Large intestine (tissue), 12 donors: Measurements from ENCODE around the gene ZNF680. TPM values are rescaled to one million over a fixed set of nuclear protein-coding genes. Genes with fewer than 3 reads are reported as not detected.
A peak's percentile ranks its signal among the peaks of the same experiment; 100 is the strongest.

Experiments used
- DNase-seq, 2 donors: peaks; one replicate each; pipeline versions ENCODE4 v3.0.0 to v3.0.0-alpha.2; 2013
- H3K27ac ChIP-seq: one replicate; pipeline ENCODE4 v1.5.1; 2013; ENCODE audit warnings: low read length
- H3K27me3 ChIP-seq: 2 replicates; pipeline ENCODE4 v1.6.1; 2013; ENCODE audit warnings: low read length; ENCODE audit not compliant: control insufficient read depth, insufficient read depth
- H3K36me3 ChIP-seq: 2 replicates; pipeline ENCODE4 v1.6.1; 2013; ENCODE audit warnings: low read length; ENCODE audit not compliant: control insufficient read depth, insufficient read depth
- H3K4me1 ChIP-seq: one replicate; pipeline ENCODE4 v1.6.1; 2013; ENCODE audit warnings: low read length; ENCODE audit not compliant: control insufficient read depth, insufficient read depth
- H3K4me3 ChIP-seq: one replicate; pipeline ENCODE4 v1.5.1; 2013; ENCODE audit warnings: low read length
- H3K9me3 ChIP-seq: one replicate; pipeline ENCODE4 v1.6.1; 2013; ENCODE audit warnings: mild to moderate bottlenecking, low read depth, low read length, moderate library complexity; ENCODE audit not compliant: control insufficient read depth
- WGBS: methylation state at CpG from one replicate; pipeline ENCODE4 v1.1.5; 2013; ENCODE audit warnings: low lambda C conversion rate; ENCODE audit not compliant: insufficient coverage; 5-methylcytosine and 5-hydroxymethylcytosine counted together
- long read RNA-seq, 11 donors: transcript quantifications; one replicate each; lab custom pipeline, GENCODE V29; 2026
- polyA plus RNA-seq: library from polyadenylated mRNA; unstranded; fragments of 120-200 nt; gene quantifications from one replicate; pipeline ENCODE4 v1.2.1, GENCODE V29; 2013

Gene ZNF680
- 9.1 TPM for polyA plus RNA-seq
- long read RNA-seq, donor 1, partial matches to known transcripts, result 0 of 2 reads
- long read RNA-seq, donor 1, other reads (novel, unspliced or antisense), result 0 of 2 reads
- long read RNA-seq, donor 2, partial matches to known transcripts, result 0 of 3 reads
- long read RNA-seq, donor 2, other reads (novel, unspliced or antisense), result 0 of 3 reads
- long read RNA-seq, donor 3, partial matches to known transcripts, result 11 of 22 reads
- long read RNA-seq, donor 3, other reads (novel, unspliced or antisense), result 7 of 22 reads
- long read RNA-seq, donor 4, partial matches to known transcripts, result 0 of 2 reads
- long read RNA-seq, donor 4, other reads (novel, unspliced or antisense), result 0 of 2 reads
- long read RNA-seq, donor 5, partial matches to known transcripts, result 0 of 1 reads
- long read RNA-seq, donor 5, other reads (novel, unspliced or antisense), result 0 of 1 reads
- long read RNA-seq, donor 6, partial matches to known transcripts, result 14 of 16 reads
- long read RNA-seq, donor 6, other reads (novel, unspliced or antisense), result 0 of 16 reads
- long read RNA-seq, donor 7, partial matches to known transcripts, result 0 of 1 reads
- long read RNA-seq, donor 7, other reads (novel, unspliced or antisense), result 0 of 1 reads
- long read RNA-seq, donor 8, partial matches to known transcripts, result 0 of 1 reads
- long read RNA-seq, donor 8, other reads (novel, unspliced or antisense), result 0 of 1 reads
- long read RNA-seq, donor 9, partial matches to known transcripts, result 0 of 3 reads
- long read RNA-seq, donor 9, other reads (novel, unspliced or antisense), result 0 of 3 reads
- long read RNA-seq, donor 10, partial matches to known transcripts, result 0 of 3 reads
- long read RNA-seq, donor 10, other reads (novel, unspliced or antisense), result 0 of 3 reads
- long read RNA-seq, donor 11, partial matches to known transcripts, result 0 of 1 reads
- long read RNA-seq, donor 11, other reads (novel, unspliced or antisense), result 0 of 1 reads

DNA sequence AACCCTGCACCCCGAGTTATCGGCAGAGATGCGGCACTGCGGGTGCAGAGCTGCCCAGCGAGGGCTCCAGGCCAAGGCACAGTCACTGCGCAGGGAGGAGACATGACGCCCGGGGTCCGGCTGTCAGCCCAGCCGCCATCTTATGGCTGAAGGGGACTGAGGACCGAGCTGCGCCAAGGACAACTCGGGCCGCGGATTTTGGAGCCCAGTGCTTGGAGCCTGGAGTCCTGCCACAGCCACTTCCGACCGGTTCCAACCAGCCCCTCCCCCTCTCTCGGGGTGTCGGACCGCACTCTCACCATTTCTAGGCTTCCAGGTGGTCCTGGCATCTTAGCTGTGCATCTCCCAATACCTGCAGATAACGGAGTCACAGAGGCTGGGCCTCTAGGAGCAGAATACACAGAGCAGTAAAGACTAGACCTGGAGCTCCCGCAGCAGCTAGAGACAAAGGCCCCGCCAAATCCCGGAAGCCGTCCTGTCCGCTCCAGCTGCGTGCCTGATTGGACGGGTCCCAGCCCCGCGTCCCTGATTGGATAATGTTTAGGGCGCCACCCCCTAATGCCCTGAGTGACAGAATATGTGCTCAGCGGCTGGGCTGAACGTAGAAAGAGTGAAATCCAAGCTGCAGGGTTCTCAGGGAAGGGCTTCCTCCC is at the start of gene ZNF680:
ZNF680 (minus strand) TSS at position 446 of the 653 bp plus-strand sequence; CDS start at position 329, 117 bp downstream.
- H3K36me3 ChIP-seq, result no peaks in the 10 kb centered on the region
- H3K9me3 ChIP-seq, result no peaks in the 10 kb centered on the region
- no peaks in the 10 kb centered on the region for H3K4me1 ChIP-seq
- no peaks in the 10 kb centered on the region for H3K27me3 ChIP-seq
- peak within 1 kb of the TSS; percentile 73 for H3K27ac ChIP-seq
- peak; percentile 89 to 95 for DNase-seq
- peak within 1 kb of the TSS; percentile 69 for H3K4me3 ChIP-seq
- WGBS, result no CpG with 5 or more reads among the region's 33 CpGs

DNA sequence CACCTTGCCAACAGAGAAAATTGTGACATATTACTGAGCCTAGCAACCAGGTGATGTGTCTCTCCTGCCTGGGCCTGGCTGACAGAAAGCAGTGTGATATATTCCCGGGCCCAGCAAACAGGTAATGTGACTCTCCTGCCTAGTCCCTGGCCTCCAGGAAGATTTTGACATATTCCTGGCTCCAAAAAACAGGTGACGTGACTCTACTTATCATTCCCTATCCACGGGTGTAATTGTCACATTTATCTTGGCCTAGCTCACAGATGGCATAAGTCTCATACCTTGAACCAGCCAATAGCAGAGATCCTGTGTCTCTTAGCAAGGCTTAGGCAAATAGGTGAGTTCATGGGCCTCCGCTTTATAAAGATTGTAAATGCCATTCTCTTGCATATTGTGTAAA is 49.6 kb upstream of the ZNF680 start:
- Histone ChIP-seq H3K27ac (no peak overlapping the region), H3K27me3 (no peaks in the 10 kb centered on the region), H3K9me3 (no peaks in the 10 kb centered on the region), H3K4me3 (no peak overlapping the region), H3K4me1 (no peaks in the 10 kb centered on the region), H3K36me3 (no peaks in the 10 kb centered on the region)
- DNase-seq, result no peak
- no CpG with 5 or more reads among the region's 4 CpGs for WGBS

DNA sequence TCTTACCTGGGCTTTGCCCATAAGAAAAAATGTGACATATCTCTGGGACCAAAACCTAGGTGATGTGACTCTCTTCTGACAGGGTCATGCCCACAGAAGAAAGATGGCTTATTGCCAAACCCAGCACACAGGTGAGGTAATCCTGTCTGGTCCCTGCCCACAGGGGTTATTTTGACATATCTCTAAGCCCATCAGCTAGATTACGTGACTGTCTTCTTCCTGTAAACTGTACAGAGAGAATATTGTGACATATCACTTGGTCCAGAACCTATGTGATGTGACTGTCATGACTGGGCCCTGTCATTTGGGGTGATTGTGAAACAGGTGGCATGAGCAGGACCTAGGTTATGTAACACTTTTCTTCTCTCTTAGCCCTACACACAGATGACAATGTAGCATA is 48.8 kb upstream of the ZNF680 start:
- H3K27ac ChIP-seq, result no peak overlapping the region
- no peaks in the 10 kb centered on the region for H3K27me3 ChIP-seq
- H3K4me1 ChIP-seq, result no peaks in the 10 kb centered on the region
- no CpG with 5 or more reads among the region's 1 CpG for WGBS
- H3K4me3 ChIP-seq, result no peak overlapping the region
- no peaks in the 10 kb centered on the region for H3K9me3 ChIP-seq
- DNase-seq, result no peak
- H3K36me3 ChIP-seq, result no peaks in the 10 kb centered on the region

DNA sequence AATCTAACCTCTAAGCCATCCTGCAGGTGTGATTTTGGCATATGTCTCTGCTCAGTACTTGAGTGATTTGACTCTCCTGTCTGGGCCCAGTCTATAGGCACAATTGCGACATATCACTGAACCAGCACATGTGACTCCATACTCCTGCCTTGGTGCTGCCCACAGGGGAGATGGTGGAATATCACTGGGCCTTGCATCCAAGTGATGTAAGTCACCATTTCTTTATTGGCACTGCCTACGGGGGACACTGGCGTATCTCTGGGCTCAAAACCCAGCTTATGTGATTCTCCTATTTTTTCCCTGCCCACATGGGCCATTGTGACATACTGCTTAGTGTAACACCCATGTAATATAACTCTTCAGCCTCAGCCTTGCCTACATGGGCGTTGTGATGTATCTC is 48.1 kb upstream of the ZNF680 start:
- DNase-seq, result no peak
- no peak overlapping the region for H3K4me3 ChIP-seq
- no peaks in the 10 kb centered on the region for H3K9me3 ChIP-seq
- WGBS, result no CpG with 5 or more reads among the region's 4 CpGs
- no peaks in the 10 kb centered on the region for H3K36me3 ChIP-seq
- no peaks in the 10 kb centered on the region for H3K27me3 ChIP-seq
- no peaks in the 10 kb centered on the region for H3K4me1 ChIP-seq
- no peak overlapping the region for H3K27ac ChIP-seq

DNA sequence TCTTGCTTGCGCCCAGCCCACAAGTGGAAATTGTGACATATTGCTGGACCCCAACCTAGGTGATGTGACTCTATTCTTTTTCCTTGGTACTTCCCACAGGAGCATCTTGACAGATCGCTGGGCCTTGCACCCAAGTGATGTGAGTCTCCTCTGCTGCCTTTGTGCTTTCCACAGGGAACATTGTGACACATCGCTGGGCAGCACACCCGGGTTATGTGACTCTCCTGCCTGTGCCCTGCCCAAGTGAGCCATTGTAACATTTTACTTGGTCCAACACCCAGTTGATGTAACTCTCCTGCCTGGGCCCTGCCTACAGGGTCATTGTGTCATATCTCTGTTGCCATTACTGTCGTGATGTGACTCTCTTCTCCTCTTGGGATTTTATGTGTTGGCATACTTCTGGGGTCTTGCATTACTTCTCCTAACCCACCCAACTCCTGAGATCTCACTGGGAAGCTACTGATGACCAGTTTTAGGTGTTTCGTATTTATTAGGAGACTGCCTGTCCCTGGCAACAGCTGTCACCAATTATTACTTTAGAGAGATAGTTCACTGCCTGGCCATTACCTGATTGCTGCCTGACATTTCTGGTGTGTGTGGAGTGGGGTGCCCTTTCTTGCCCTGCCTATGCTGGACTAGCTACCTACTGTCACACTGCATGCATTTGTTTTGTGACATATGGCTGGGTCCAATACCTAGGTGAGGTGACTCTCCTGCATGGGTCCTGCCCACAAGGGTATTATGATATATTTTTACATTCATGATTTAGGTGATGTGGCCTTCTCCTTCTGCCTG is 45.4 kb upstream of the ZNF680 start:
- H3K27me3 ChIP-seq, result no peaks in the 10 kb centered on the region
- no peaks in the 10 kb centered on the region for H3K4me1 ChIP-seq
- no peak overlapping the region for H3K27ac ChIP-seq
- no CpG with 5 or more reads among the region's 6 CpGs for WGBS
- H3K36me3 ChIP-seq, result no peaks in the 10 kb centered on the region
- DNase-seq, result no peak
- no peak overlapping the region for H3K4me3 ChIP-seq
- H3K9me3 ChIP-seq, result peaks cover 3% of the 10 kb centered on the region

DNA sequence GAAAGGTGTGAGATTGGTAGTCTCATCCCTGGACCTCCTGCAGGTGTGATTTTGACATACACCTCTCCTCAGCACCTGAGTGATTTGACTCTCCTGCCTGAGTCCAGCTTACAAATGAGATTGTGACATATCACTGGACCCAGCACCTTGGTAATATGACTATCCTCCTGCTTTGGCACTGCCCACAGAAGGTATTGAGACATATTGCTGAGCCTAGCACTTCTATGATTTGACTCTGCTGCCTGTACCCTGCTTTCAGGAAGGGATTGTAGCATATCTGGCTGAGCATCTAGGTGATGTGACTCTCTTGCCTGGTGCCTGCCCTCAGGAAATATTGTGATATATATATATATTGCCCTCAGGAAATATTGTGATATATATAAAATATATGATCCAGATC is 43.5 kb upstream of the ZNF680 start:
- Histone ChIP-seq H3K4me1 (no peaks in the 10 kb centered on the region), H3K27me3 (no peaks in the 10 kb centered on the region), H3K36me3 (no peaks in the 10 kb centered on the region), H3K27ac (no peak overlapping the region), H3K4me3 (no peak overlapping the region), H3K9me3 (peaks cover 3% of the 10 kb centered on the region)
- no peak for DNase-seq

DNA sequence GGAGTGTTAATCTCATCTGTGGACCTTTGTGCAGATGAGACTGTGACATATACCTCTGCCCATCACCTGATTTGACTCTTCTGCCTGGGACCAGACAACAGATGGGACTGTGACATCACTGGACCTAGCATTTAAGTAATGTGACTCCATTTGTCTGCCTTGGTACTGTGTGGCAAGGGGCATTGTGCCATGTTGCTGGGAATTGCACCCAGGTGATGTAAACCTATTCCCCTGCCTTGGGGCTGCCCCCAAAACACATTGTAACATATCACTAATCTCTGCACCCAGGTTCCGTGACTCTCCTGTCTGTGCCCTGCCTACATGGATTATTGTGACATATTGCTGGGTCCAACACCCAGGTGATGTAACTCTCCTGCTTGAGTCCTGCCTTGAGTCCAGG is 40.4 kb upstream of the ZNF680 start:
- Histone ChIP-seq H3K27me3 (no peaks in the 10 kb centered on the region), H3K27ac (no peak overlapping the region), H3K4me3 (no peak overlapping the region), H3K9me3 (peaks cover 3% of the 10 kb centered on the region), H3K36me3 (no peaks in the 10 kb centered on the region), H3K4me1 (no peaks in the 10 kb centered on the region)
- WGBS, result 100% methylated on average over 1 of the region's 1 CpG
- DNase-seq, result no peak

DNA sequence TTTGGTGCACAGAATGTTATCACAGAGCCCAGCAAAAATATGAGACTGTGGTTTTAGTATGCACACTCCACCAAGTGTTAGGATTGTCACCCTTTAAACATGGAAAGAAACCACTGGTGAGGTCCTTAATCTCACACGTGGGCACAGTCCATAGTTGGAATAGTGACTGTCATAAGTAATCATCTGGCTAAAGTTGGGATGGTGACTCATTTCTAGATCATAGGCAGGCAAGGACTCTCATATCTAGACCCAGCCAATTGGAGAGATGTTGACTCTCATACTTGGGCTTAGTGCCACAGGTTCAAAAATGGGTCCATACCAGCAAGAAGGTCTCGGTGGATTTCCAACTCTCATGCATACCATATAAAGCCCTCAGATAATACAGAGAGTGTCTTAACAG is 39.6 kb upstream of the ZNF680 start:
- no peaks in the 10 kb centered on the region for H3K4me1 ChIP-seq
- no peak overlapping the region for H3K27ac ChIP-seq
- H3K36me3 ChIP-seq, result no peaks in the 10 kb centered on the region
- H3K9me3 ChIP-seq, result peaks cover 3% of the 10 kb centered on the region
- no peak for DNase-seq
- H3K4me3 ChIP-seq, result no peak overlapping the region
- no peaks in the 10 kb centered on the region for H3K27me3 ChIP-seq
- WGBS, result no CpG with 5 or more reads among the region's 2 CpGs

DNA sequence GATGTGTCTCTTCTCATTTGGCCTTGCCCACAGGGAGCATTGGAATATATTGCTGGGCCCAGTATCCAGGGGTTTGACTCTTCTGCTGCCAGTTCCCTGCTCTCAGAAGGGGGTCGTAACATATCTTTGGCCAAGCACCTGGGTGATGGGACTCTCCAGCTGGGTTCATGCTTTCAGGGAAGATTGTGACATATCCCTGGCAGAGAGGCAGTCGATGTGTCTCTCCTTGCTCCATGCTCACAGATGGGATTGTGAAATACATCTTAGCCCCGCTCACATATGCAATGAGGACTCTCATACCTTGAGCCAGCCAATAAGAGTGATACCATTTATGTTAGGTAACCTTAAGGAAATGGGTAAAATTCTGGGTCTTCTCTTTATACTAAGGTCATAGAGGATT is 39.2 kb upstream of the ZNF680 start:
- Histone ChIP-seq H3K4me3 (no peak overlapping the region), H3K27ac (no peak overlapping the region), H3K4me1 (no peaks in the 10 kb centered on the region), H3K36me3 (no peaks in the 10 kb centered on the region), H3K27me3 (no peaks in the 10 kb centered on the region), H3K9me3 (peaks cover 3% of the 10 kb centered on the region)
- no CpG with 5 or more reads among the region's 3 CpGs for WGBS
- DNase-seq, result no peak

DNA sequence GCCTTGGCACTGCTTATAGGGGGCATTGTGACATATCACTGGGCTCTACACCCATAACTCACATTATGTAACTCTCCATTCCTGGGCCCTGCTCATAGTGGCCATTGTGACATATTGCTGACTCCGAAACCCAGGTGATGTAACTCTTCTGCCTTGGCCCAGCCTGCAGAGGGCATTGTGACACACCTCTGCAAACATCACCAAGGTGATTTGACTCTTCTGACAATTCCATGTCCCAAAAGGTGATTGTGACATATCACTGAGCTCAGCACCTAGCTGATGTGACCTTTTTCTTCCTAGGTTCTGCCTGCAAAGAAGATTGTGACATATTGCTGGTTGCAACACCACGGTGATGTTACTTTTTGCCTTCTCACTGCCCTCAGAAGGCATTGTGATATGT is 36.5 kb upstream of the ZNF680 start:
- Histone ChIP-seq H3K27ac (no peak overlapping the region), H3K9me3 (no peaks in the 10 kb centered on the region), H3K27me3 (no peaks in the 10 kb centered on the region), H3K4me1 (no peaks in the 10 kb centered on the region), H3K4me3 (no peak overlapping the region), H3K36me3 (no peaks in the 10 kb centered on the region)
- WGBS, result no CpG with 5 or more reads among the region's 2 CpGs
- DNase-seq, result no peak
